Erythroblast (primary cell): ENCODE data around the gene CYP4F2.

Experiments used
- GATA1 ChIP-seq: IDR thresholded peaks from 2 replicates; pipeline ENCODE4 v1.6.1; 2011; ENCODE audit warnings: low read depth, mild to moderate bottlenecking, control low read depth, low read length, moderate library complexity
- POLR2A ChIP-seq: IDR thresholded peaks from 2 replicates; pipeline ENCODE4 v1.6.1; 2011; ENCODE audit warnings: mild to moderate bottlenecking, low read length

GRCh38 chr19:15894359-15894758, 3.5 kb downstream of the CYP4F2 start:
- TF ChIP-seq POLR2A (no peak), GATA1 (no peak)
